HCT116 (cell line): ENCODE results near the gene CASZ1.

Source experiments
- EZH2 ChIP-seq: fragments of 200-600 bp; sonication (generic); IDR thresholded peaks from 2 replicates; pipeline ENCODE4 v1.6.1; 2017; ENCODE audit warnings: antibody characterized with exemption, mixed run types
- POLR2A ChIP-seq: IDR thresholded peaks from 2 replicates; pipeline ENCODE4 v1.7.0; 2011; ENCODE audit warnings: borderline replicate concordance; ENCODE audit not compliant: insufficient read depth, insufficient read length; ENCODE audit errors: extremely low read depth
- SIN3A ChIP-seq: IDR thresholded peaks from 2 replicates; pipeline ENCODE4 v1.6.1; 2012; ENCODE audit warnings: low read depth
- TF ChIP-seq, protein P1 (sequence below), 3 experiments: fragments of 200-600 bp in 1 of 3; sonication (generic) in 1 of 3; IDR thresholded peaks in 2 of 3; conservative IDR thresholded peaks in 1 of 3; 2 replicates each; pipeline ENCODE4 v1.5.1; 2012 to 2017; ENCODE audit warnings: low read depth in 2 of 3, low read length in 2 of 3, antibody characterized with exemption in 1 of 3, borderline replicate concordance in 1 of 3, control low read depth in 1 of 3, mild to moderate bottlenecking in 1 of 3, mixed read lengths in 1 of 3, mixed run types in 1 of 3, moderate library complexity in 1 of 3; ENCODE audit not compliant: insufficient read depth in 1 of 3
- TF ChIP-seq, protein P2 (sequence below): IDR thresholded peaks from 2 replicates; pipeline ENCODE4 v1.6.1; 2012

DNA sequence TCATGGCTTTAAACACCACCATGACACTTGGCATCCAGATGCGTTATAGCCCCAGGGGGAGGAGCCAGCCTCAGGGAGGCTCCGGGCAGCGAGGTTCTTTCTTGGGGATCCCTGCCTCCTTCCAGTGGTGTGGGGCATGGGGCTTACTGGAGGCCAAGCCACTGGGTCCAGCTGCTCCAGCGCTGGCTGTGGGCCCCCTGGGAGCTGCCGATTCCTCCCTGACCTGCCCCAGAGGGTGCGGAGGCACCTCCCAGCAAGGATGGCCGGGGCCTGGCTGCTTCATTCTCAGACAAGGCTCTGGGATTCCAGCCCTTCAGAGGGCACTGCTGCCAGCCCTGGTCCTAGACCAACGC is 162.4 kb downstream of the CASZ1 start:
- TF ChIP-seq, protein P1, sequence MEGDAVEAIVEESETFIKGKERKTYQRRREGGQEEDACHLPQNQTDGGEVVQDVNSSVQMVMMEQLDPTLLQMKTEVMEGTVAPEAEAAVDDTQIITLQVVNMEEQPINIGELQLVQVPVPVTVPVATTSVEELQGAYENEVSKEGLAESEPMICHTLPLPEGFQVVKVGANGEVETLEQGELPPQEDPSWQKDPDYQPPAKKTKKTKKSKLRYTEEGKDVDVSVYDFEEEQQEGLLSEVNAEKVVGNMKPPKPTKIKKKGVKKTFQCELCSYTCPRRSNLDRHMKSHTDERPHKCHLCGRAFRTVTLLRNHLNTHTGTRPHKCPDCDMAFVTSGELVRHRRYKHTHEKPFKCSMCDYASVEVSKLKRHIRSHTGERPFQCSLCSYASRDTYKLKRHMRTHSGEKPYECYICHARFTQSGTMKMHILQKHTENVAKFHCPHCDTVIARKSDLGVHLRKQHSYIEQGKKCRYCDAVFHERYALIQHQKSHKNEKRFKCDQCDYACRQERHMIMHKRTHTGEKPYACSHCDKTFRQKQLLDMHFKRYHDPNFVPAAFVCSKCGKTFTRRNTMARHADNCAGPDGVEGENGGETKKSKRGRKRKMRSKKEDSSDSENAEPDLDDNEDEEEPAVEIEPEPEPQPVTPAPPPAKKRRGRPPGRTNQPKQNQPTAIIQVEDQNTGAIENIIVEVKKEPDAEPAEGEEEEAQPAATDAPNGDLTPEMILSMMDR (IDR thresholded peaks at IDR 0.05 in 2 of 3, conservative IDR thresholded peaks at IDR 0.05 in 1 of 3; ENCODE audit: borderline replicate concordance in 1 of 3, insufficient read depth in 1 of 3, low read depth in 2 of 3, low read length in 2 of 3): no peak
- no peak for TF ChIP-seq EZH2
- TF ChIP-seq POLR2A: no peak
- TF ChIP-seq SIN3A: no peak
- TF ChIP-seq, protein P2, sequence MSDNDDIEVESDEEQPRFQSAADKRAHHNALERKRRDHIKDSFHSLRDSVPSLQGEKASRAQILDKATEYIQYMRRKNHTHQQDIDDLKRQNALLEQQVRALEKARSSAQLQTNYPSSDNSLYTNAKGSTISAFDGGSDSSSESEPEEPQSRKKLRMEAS: no peak
